Stimulated activated naive B cell treated with anti-CD40 and anti-IgM and Interleukin-4, amounts not matched to agents 10 μg/mL and 1 μg/mL and 100 μg/mL, for 72 hours (primary cell): ENCODE measurements around the gene DUOX1.

Source experiments
- ATAC-seq, 2 donors: fragments of 150-1000 bp; cut with Tn5 transposase; replicated peaks; 2 replicates each; pipeline ENCODE4 v1.10.0; 2021; ENCODE audit warnings: moderate library complexity in 1 of 2
- DNase-seq: peaks from one replicate; pipeline ENCODE4 v3.0.0; 2021
- H3K27ac Mint-ChIP-seq: one replicate; pipeline ENCODE4 v1.8.0; 2022; ENCODE audit warnings: mild to moderate bottlenecking, mixed read lengths
- H3K27me3 Mint-ChIP-seq, 2 donors: one replicate each; pipeline ENCODE4 v1.8.0; 2022; ENCODE audit warnings: mixed read lengths in 2 of 2
- H3K36me3 Mint-ChIP-seq, 2 donors: one replicate each; pipeline ENCODE4 v1.8.0; 2022; ENCODE audit warnings: mixed read lengths in 2 of 2, mild to moderate bottlenecking in 1 of 2
- H3K4me1 Mint-ChIP-seq, 2 donors: one replicate each; pipeline ENCODE4 v1.8.0; 2022; ENCODE audit warnings: mixed read lengths in 2 of 2, mild to moderate bottlenecking in 1 of 2
- H3K4me3 Mint-ChIP-seq, 2 donors: one replicate each; pipeline ENCODE4 v1.8.0; 2022; ENCODE audit warnings: mild to moderate bottlenecking in 2 of 2, mixed read lengths in 2 of 2, moderate library complexity in 1 of 2
- H3K9me3 Mint-ChIP-seq, 2 donors: one replicate each; pipeline ENCODE4 v1.8.0; 2022; ENCODE audit warnings: mixed read lengths in 2 of 2, mild to moderate bottlenecking in 1 of 2

The DUOX1 gene

GRCh38 chr15:45185069-45185779, 55.4 kb downstream of the DUOX1 start:
- DNase-seq = no peak
- Mint-ChIP-seq H3K9me3 (no peaks in the 10 kb centered on the region), H3K27me3 (no peaks in the 10 kb centered on the region), H3K36me3 (peaks cover 12 to 24% of the 10 kb centered on the region in 2 donors), H3K4me1 (peaks cover 44 to 63% of the 10 kb centered on the region in 2 donors), H3K27ac (peak overlapping the region; percentile 80), H3K4me3 (peak overlapping the region in 1 of 2 donors; percentile 12)
- no peak for ATAC-seq

GRCh38 chr15:45185903-45186770, 56.3 kb downstream of the DUOX1 start:
- ATAC-seq (no peak), DNase-seq (no peak)
- Mint-ChIP-seq H3K27me3 (no peaks in the 10 kb centered on the region), H3K27ac (peak overlapping the region; percentile 94), H3K4me1 (peaks cover 44 to 58% of the 10 kb centered on the region in 2 donors), H3K36me3 (peaks cover 12 to 16% of the 10 kb centered on the region in 2 donors), H3K9me3 (no peaks in the 10 kb centered on the region), H3K4me3 (peak overlapping the region; percentile 87 to 92)

- H3K27ac Mint-ChIP-seq = peak overlapping the region; percentile 94
Measured at GRCh38 chr15:45186771-45187577, 57.2 kb downstream of the DUOX1 start.

GRCh38 chr15:45187578-45187893, 57.7 kb downstream of the DUOX1 start:
- peaks cover 40 to 53% of the 10 kb centered on the region in 2 donors for H3K4me1 Mint-ChIP-seq
- H3K4me3 Mint-ChIP-seq = peak overlapping the region; percentile 87 to 92
- no peaks in the 10 kb centered on the region for H3K9me3 Mint-ChIP-seq
- H3K27me3 Mint-ChIP-seq = no peaks in the 10 kb centered on the region
- no peak overlapping the region for H3K27ac Mint-ChIP-seq
- peaks cover 9% of the 10 kb centered on the region in 2 donors for H3K36me3 Mint-ChIP-seq
- DNase-seq (no peak), ATAC-seq (peak in 1 of 2 donors; percentile 0)

More at GRCh38 chr15:45186771-45187577, 57.2 kb downstream of the DUOX1 start:
- H3K36me3 Mint-ChIP-seq = peaks cover 10 to 11% of the 10 kb centered on the region in 2 donors
- no peak for ATAC-seq
- DNase-seq = no peak
- H3K4me3 Mint-ChIP-seq = peak overlapping the region; percentile 87 to 92
- H3K27me3 Mint-ChIP-seq = no peaks in the 10 kb centered on the region
- no peaks in the 10 kb centered on the region for H3K9me3 Mint-ChIP-seq
- peaks cover 42 to 55% of the 10 kb centered on the region in 2 donors for H3K4me1 Mint-ChIP-seq

- no peaks in the 10 kb centered on the region for H3K9me3 Mint-ChIP-seq
- peaks cover 9% of the 10 kb centered on the region in 2 donors for H3K36me3 Mint-ChIP-seq
- DNase-seq (peak; percentile 87), ATAC-seq (peak; percentile 79 to 82)
- H3K27me3 Mint-ChIP-seq = no peaks in the 10 kb centered on the region
- H3K27ac Mint-ChIP-seq = peak within 1 kb of the TSS; percentile 94
- peak within 1 kb of the TSS; percentile 87 to 92 for H3K4me3 Mint-ChIP-seq
- H3K4me1 Mint-ChIP-seq = peaks cover 35 to 47% of the 10 kb centered on the region in 2 donors
Measured at GRCh38 chr15:45187894-45188830, 58.4 kb downstream of the DUOX1 start, which contains the start of gene SHF. TSS of gene SHF (minus strand) at chr15:45187966. CDS start at chr15:45187951, 15 bp downstream.

GRCh38 chr15:45197512-45197911, 67.7 kb downstream of the DUOX1 start:
- ATAC-seq (no peak), DNase-seq (no peak)
- Mint-ChIP-seq H3K27me3 (peaks cover 0 to 5% of the 10 kb centered on the region in 2 donors), H3K27ac (peak overlapping the region; percentile 88), H3K9me3 (no peaks in the 10 kb centered on the region), H3K4me3 (peak overlapping the region; percentile 57 to 77), H3K4me1 (peaks cover 7 to 15% of the 10 kb centered on the region in 2 donors), H3K36me3 (peaks cover 7 to 10% of the 10 kb centered on the region in 2 donors)

- H3K4me3 Mint-ChIP-seq = no peak overlapping the region
- H3K9me3 Mint-ChIP-seq = no peaks in the 10 kb centered on the region
- H3K27ac Mint-ChIP-seq = no peak overlapping the region
- peaks cover 7 to 10% of the 10 kb centered on the region in 2 donors for H3K36me3 Mint-ChIP-seq
- DNase-seq (peak; percentile 95), ATAC-seq (peak; percentile 69 to 71)
- H3K4me1 Mint-ChIP-seq = peaks cover 7 to 17% of the 10 kb centered on the region in 2 donors
- peaks cover 0 to 5% of the 10 kb centered on the region in 2 donors for H3K27me3 Mint-ChIP-seq
Measured at GRCh38 chr15:45198337-45199135, 68.7 kb downstream of the DUOX1 start.

GRCh38 chr15:45199136-45199810, 69.5 kb downstream of the DUOX1 start:
- H3K27ac Mint-ChIP-seq = no peak overlapping the region
- H3K9me3 Mint-ChIP-seq = no peaks in the 10 kb centered on the region
- DNase-seq = peak; percentile 52
- H3K4me1 Mint-ChIP-seq = peaks cover 7 to 17% of the 10 kb centered on the region in 2 donors
- ATAC-seq = peak; percentile 18 to 22
- H3K36me3 Mint-ChIP-seq = peaks cover 7 to 10% of the 10 kb centered on the region in 2 donors
- H3K27me3 Mint-ChIP-seq = peaks cover 0 to 5% of the 10 kb centered on the region in 2 donors
- H3K4me3 Mint-ChIP-seq = no peak overlapping the region

GRCh38 chr15:45200001-45200798, 70.4 kb downstream of the DUOX1 start:
- no peak overlapping the region for H3K27ac Mint-ChIP-seq
- peaks cover 0 to 6% of the 10 kb centered on the region in 2 donors for H3K27me3 Mint-ChIP-seq
- no peak overlapping the region for H3K4me3 Mint-ChIP-seq
- H3K36me3 Mint-ChIP-seq = peaks cover 7 to 10% of the 10 kb centered on the region in 2 donors
- no peaks in the 10 kb centered on the region for H3K9me3 Mint-ChIP-seq
- ATAC-seq (peak; percentile 66 to 69), DNase-seq (peak; percentile 95)
- peaks cover 7 to 17% of the 10 kb centered on the region in 2 donors for H3K4me1 Mint-ChIP-seq

GRCh38 chr15:45200799-45201556, 71.2 kb downstream of the DUOX1 start:
- peaks cover 6 to 10% of the 10 kb centered on the region in 2 donors for H3K36me3 Mint-ChIP-seq
- H3K27ac Mint-ChIP-seq = no peak overlapping the region
- ATAC-seq (peak; percentile 27 to 29), DNase-seq (peak; percentile 73)
- H3K4me3 Mint-ChIP-seq = no peak overlapping the region
- H3K9me3 Mint-ChIP-seq = no peaks in the 10 kb centered on the region
- H3K27me3 Mint-ChIP-seq = peaks cover 0 to 10% of the 10 kb centered on the region in 2 donors
- H3K4me1 Mint-ChIP-seq = peaks cover 7 to 20% of the 10 kb centered on the region in 2 donors

- DNase-seq (no peak), ATAC-seq (no peak)
- H3K27ac Mint-ChIP-seq = no peak overlapping the region
- peaks cover under 1 to 10% of the 10 kb centered on the region in 2 donors for H3K27me3 Mint-ChIP-seq
- peaks cover 6 to 10% of the 10 kb centered on the region in 2 donors for H3K36me3 Mint-ChIP-seq
- no peaks in the 10 kb centered on the region for H3K9me3 Mint-ChIP-seq
- peaks cover 7 to 20% of the 10 kb centered on the region in 2 donors for H3K4me1 Mint-ChIP-seq
- no peak overlapping the region for H3K4me3 Mint-ChIP-seq
Measured at GRCh38 chr15:45201557-45201859, 71.7 kb downstream of the DUOX1 start.
